Measurements from ENCODE around the gene CRISP2.

GRCh38 chr6:49732781-49733180, 19.4 kb upstream of the CRISP2 start:
- TF ChIP-seq, protein P1, sequence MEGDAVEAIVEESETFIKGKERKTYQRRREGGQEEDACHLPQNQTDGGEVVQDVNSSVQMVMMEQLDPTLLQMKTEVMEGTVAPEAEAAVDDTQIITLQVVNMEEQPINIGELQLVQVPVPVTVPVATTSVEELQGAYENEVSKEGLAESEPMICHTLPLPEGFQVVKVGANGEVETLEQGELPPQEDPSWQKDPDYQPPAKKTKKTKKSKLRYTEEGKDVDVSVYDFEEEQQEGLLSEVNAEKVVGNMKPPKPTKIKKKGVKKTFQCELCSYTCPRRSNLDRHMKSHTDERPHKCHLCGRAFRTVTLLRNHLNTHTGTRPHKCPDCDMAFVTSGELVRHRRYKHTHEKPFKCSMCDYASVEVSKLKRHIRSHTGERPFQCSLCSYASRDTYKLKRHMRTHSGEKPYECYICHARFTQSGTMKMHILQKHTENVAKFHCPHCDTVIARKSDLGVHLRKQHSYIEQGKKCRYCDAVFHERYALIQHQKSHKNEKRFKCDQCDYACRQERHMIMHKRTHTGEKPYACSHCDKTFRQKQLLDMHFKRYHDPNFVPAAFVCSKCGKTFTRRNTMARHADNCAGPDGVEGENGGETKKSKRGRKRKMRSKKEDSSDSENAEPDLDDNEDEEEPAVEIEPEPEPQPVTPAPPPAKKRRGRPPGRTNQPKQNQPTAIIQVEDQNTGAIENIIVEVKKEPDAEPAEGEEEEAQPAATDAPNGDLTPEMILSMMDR (IDR thresholded peaks at IDR 0.05): no peak
- TF ChIP-seq POLR2A (IDR thresholded peaks at IDR 0.05): no peak

All from Peyer's patch (tissue), 4 donors.